Esophagus (tissue), 2 donors: ENCODE results near the gene WFDC8. TPM values are rescaled to one million over a fixed set of nuclear protein-coding genes. Genes with fewer than 3 reads are reported as not detected.

Experiments
- H3K27ac ChIP-seq, 2 donors: one replicate each; pipeline ENCODE4 v1.5.1; 2013; ENCODE audit warnings: low read depth in 2 of 2, mild to moderate bottlenecking in 2 of 2, inconsistent platforms in 1 of 2, low read length in 1 of 2, moderate library complexity in 1 of 2
- H3K27me3 ChIP-seq, 2 donors: one replicate each; pipeline ENCODE4 v1.6.1; 2013; ENCODE audit warnings: low read length in 2 of 2, control low read depth in 1 of 2, mild to moderate bottlenecking in 1 of 2; ENCODE audit not compliant: insufficient read depth in 2 of 2, control insufficient read depth in 1 of 2
- H3K36me3 ChIP-seq, 2 donors: one replicate each; pipeline ENCODE4 v1.6.1; 2013; ENCODE audit warnings: low read length in 1 of 2; ENCODE audit not compliant: control insufficient read depth in 2 of 2, insufficient read depth in 2 of 2
- H3K4me1 ChIP-seq, 2 donors: one replicate each; pipeline ENCODE4 v1.6.1; 2013; ENCODE audit warnings: low read length in 1 of 2; ENCODE audit not compliant: control insufficient read depth in 2 of 2, insufficient read depth in 2 of 2
- H3K4me3 ChIP-seq, 2 donors: one replicate each; pipeline ENCODE4 v1.5.1; 2013; ENCODE audit warnings: low read length in 2 of 2, mild to moderate bottlenecking in 2 of 2, low read depth in 1 of 2, moderate library complexity in 1 of 2
- H3K9me3 ChIP-seq, 2 donors: one replicate each; pipeline ENCODE4 v1.6.1; 2013; ENCODE audit warnings: mild to moderate bottlenecking in 2 of 2, low read depth in 1 of 2, low read length in 1 of 2, moderate library complexity in 1 of 2; ENCODE audit not compliant: control insufficient read depth in 2 of 2, insufficient read depth in 1 of 2
- WGBS, 2 donors: extraction: QIAGEN DNeasy Blood & Tissue Kit; methylation state at CpG; one replicate each; pipeline ENCODE4 v1.1.7; 2013; 5-methylcytosine and 5-hydroxymethylcytosine counted together
- polyA plus RNA-seq, 2 donors: library from polyadenylated mRNA; stranded (reverse); fragments of 200-250 nt; gene quantifications; one replicate each; pipeline ENCODE4 v1.2.3, GENCODE V29; 2013
- donor health status: healthy with polysubstance abuse.
- donor health status: Bipolar disorder and iron deficiency.

The WFDC8 gene
- polyA plus RNA-seq: not detected

- Histone ChIP-seq H3K4me3 (no peak within 1 kb of the TSS), H3K27me3 (peaks cover 0 to 6% of the 10 kb centered on the region in 2 donors), H3K36me3 (no peaks in the 10 kb centered on the region), H3K27ac (no peak within 1 kb of the TSS), H3K4me1 (no peaks in the 10 kb centered on the region), H3K9me3 (no peaks in the 10 kb centered on the region)
- 69 to 77% methylated on average over 4 of the region's 4 CpGs for WGBS, 2 donors
Observed at GRCh38 chr20:45579184-45579583, at the start of gene WFDC8. Gene WFDC8 (minus strand): TSS chr20:45579284. CDS start chr20:45579247, 37 bp downstream.

GRCh38 chr20:45626540-45626939, 47.5 kb upstream of the WFDC8 start:
- peaks cover 0 to 2% of the 10 kb centered on the region in 2 donors for H3K9me3 ChIP-seq
- 63 to 64% methylated on average over 2 of the region's 2 CpGs for WGBS, 2 donors
- H3K27me3 ChIP-seq: peaks cover 2 to 3% of the 10 kb centered on the region in 2 donors
- no peak overlapping the region for H3K4me3 ChIP-seq
- H3K27ac ChIP-seq: no peak overlapping the region
- no peaks in the 10 kb centered on the region for H3K4me1 ChIP-seq
- H3K36me3 ChIP-seq: no peaks in the 10 kb centered on the region

- Histone ChIP-seq H3K9me3 (no peaks in the 10 kb centered on the region), H3K27ac (no peak overlapping the region), H3K36me3 (no peaks in the 10 kb centered on the region), H3K27me3 (no peaks in the 10 kb centered on the region), H3K4me1 (no peaks in the 10 kb centered on the region), H3K4me3 (no peak overlapping the region)
- 42 to 63% methylated on average over 2 of the region's 2 CpGs for whole genome bisulfite sequencing, 2 donors
Observed at GRCh38 chr20:45621593-45621992, 42.5 kb upstream of the WFDC8 start.

GRCh38 chr20:45617591-45617990, 38.5 kb upstream of the WFDC8 start:
- H3K36me3 ChIP-seq: no peaks in the 10 kb centered on the region
- no peaks in the 10 kb centered on the region for H3K27me3 ChIP-seq
- no peaks in the 10 kb centered on the region for H3K9me3 ChIP-seq
- WGBS, 2 donors: 92 to 94% methylated on average over 2 of the region's 2 CpGs
- no peaks in the 10 kb centered on the region for H3K4me1 ChIP-seq
- H3K27ac ChIP-seq: no peak overlapping the region
- no peak overlapping the region for H3K4me3 ChIP-seq

- Histone ChIP-seq H3K36me3 (no peaks in the 10 kb centered on the region), H3K27ac (no peak overlapping the region), H3K4me1 (no peaks in the 10 kb centered on the region), H3K9me3 (no peaks in the 10 kb centered on the region), H3K4me3 (no peak overlapping the region), H3K27me3 (peaks cover 0 to 3% of the 10 kb centered on the region in 2 donors)
Observed at GRCh38 chr20:45612314-45612713, 33.2 kb upstream of the WFDC8 start.

GRCh38 chr20:45611054-45611453, 32.0 kb upstream of the WFDC8 start:
- Histone ChIP-seq H3K4me3 (no peak overlapping the region), H3K4me1 (no peaks in the 10 kb centered on the region), H3K9me3 (no peaks in the 10 kb centered on the region), H3K36me3 (no peaks in the 10 kb centered on the region), H3K27ac (no peak overlapping the region), H3K27me3 (peaks cover 0 to 3% of the 10 kb centered on the region in 2 donors)
- WGBS, 2 donors: 59 to 71% methylated on average over 4 of the region's 4 CpGs

GRCh38 chr20:45607810-45608209, 28.7 kb upstream of the WFDC8 start:
- Histone ChIP-seq H3K36me3 (no peaks in the 10 kb centered on the region), H3K27ac (no peak overlapping the region), H3K27me3 (peaks cover 0 to 3% of the 10 kb centered on the region in 2 donors), H3K4me1 (no peaks in the 10 kb centered on the region), H3K4me3 (no peak overlapping the region), H3K9me3 (no peaks in the 10 kb centered on the region)
- WGBS, 2 donors: 85 to 100% methylated on average over 1 of the region's 1 CpG

- Histone ChIP-seq H3K27ac (no peak overlapping the region), H3K27me3 (peaks cover 4 to 9% of the 10 kb centered on the region in 2 donors), H3K4me3 (no peak overlapping the region), H3K4me1 (no peaks in the 10 kb centered on the region), H3K9me3 (no peaks in the 10 kb centered on the region), H3K36me3 (no peaks in the 10 kb centered on the region)
- WGBS, 2 donors: 35 to 58% methylated on average over 1 of the region's 1 CpG
Observed at GRCh38 chr20:45595235-45595634, 16.2 kb upstream of the WFDC8 start.

GRCh38 chr20:45593498-45593897, 14.4 kb upstream of the WFDC8 start:
- WGBS, 2 donors: 49 to 59% methylated on average over 1 of the region's 1 CpG
- Histone ChIP-seq H3K36me3 (no peaks in the 10 kb centered on the region), H3K27me3 (peaks cover 4 to 6% of the 10 kb centered on the region in 2 donors), H3K9me3 (no peaks in the 10 kb centered on the region), H3K4me1 (no peaks in the 10 kb centered on the region), H3K27ac (no peak overlapping the region), H3K4me3 (no peak overlapping the region)

GRCh38 chr20:45592574-45593189, 13.6 kb upstream of the WFDC8 start:
- H3K27ac ChIP-seq: no peak overlapping the region
- no peaks in the 10 kb centered on the region for H3K9me3 ChIP-seq
- H3K4me3 ChIP-seq: no peak overlapping the region
- peaks cover 4% of the 10 kb centered on the region in 2 donors for H3K27me3 ChIP-seq
- 59 to 62% methylated on average over 5 of the region's 5 CpGs for WGBS, 2 donors
- H3K36me3 ChIP-seq: no peaks in the 10 kb centered on the region
- no peaks in the 10 kb centered on the region for H3K4me1 ChIP-seq
